ENCODE measurements around the gene SLC30A2. TPM values are rescaled to one million over a fixed set of nuclear protein-coding genes. Genes with fewer than 3 reads are reported as not detected.

Gene SLC30A2
- total RNA-seq, 1 experiment from 2014 or later: not detected

- H3K4me2 ChIP-seq (ENCODE audit: low read length): no peak overlapping the region
- ChIA-PET RAD21 (ENCODE audit: low non-redundant PET in 1 of 2, low total read pairs in 2 of 2, uncharacterized antibody in 2 of 2, unreplicated experiment in 2 of 2) (no interaction called here), CTCF (no interaction called here), POLR2A (no interaction called here)
- ATAC-seq: no peak
- BruUV-seq (replicated peaks): no TSS peak
- H3K79me2 ChIP-seq (ENCODE audit: insufficient read depth, low read length): no peaks in the 10 kb centered on the region
- H3K27ac ChIP-seq (ENCODE audit: low read depth, low read length): no peak overlapping the region
- TF ChIP-seq RAD21 (IDR thresholded peaks at IDR 0.05; ENCODE audit: low read depth): no peak
- no peak overlapping the region for H2AFZ ChIP-seq (ENCODE audit: low read depth, low read length, poor library complexity, severe bottlenecking)
- no peak overlapping the region for H3K9ac ChIP-seq (ENCODE audit: low read length)
- no peak overlapping the region for H3K4me3 ChIP-seq (replicated peaks in 1 of 2; ENCODE audit: low read depth in 1 of 2, low read length in 2 of 2)
- H4K20me1 ChIP-seq (ENCODE audit: insufficient read depth): no peaks in the 10 kb centered on the region
- intact Hi-C loops (cut with micrococcal nuclease): no loop called here
- no peaks in the 10 kb centered on the region for H3K9me2 ChIP-seq (ENCODE audit: insufficient read depth)
- H3K9me3 ChIP-seq (ENCODE audit: control insufficient read depth in 1 of 2, insufficient read depth in 1 of 2, low read depth in 1 of 2, low read length in 2 of 2): no peaks in the 10 kb centered on the region
- DNase-seq (ENCODE audit: low read depth, low spot score): no peak
- H3K27me3 ChIP-seq (ENCODE audit: insufficient read depth, low read length): no peaks in the 10 kb centered on the region
- H3K36me3 ChIP-seq (ENCODE audit: control insufficient read depth in 1 of 2, insufficient read depth in 2 of 2, low read length in 2 of 2): no peaks in the 10 kb centered on the region
- no peaks in the 10 kb centered on the region for H3K4me1 ChIP-seq (ENCODE audit: control insufficient read depth in 1 of 2, insufficient read depth in 2 of 2, low read length in 2 of 2)
These were observed 9.1 kb upstream of the SLC30A2 start for GRCh38 chr1:26055041-26055440.

DNA sequence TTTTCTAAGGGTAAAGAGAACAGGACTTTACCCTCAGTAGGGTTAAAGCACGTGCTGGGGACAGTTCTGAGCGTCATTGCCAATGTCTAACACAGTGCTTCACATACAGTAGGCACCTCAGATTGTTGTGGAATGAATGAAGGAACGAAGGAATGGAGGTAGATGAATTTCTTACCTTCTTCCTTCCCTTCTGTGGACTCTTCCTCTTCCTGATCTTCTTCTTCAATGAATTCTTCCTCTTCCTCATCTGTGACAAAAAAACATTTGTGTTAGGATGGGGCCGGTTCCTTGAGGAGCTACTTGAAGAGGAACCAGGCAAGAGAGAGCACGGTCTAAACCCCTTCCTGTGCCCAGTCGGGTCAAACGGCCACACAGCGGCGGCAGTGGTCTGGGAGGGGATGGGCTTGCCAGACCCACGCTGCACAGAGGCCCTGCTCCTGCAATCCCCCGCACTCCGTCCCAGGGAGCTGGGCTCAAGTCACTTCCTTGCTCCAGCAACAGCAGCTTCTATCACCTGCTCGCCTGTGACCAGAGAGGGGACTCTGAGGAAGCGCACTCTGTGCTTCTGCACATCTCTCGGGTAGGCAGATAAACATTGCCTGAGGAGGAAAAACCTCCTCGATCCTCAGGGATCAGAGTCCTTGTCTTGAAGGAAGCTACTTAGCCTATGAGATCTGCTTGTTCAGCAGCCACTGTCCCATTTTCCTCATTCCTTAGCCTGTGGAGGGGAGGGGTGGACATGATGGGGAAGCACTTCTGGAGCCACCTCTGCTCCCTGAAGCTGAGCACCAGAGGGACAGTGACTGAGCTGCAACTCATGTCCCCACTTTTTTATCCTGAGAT is 8.0 kb upstream of the SLC30A2 start:
- H3K27me3 ChIP-seq (ENCODE audit: insufficient read depth, low read length): no peaks in the 10 kb centered on the region
- CTCF ChIA-PET: no interaction called here
- H2AFZ ChIP-seq (ENCODE audit: low read depth, low read length, poor library complexity, severe bottlenecking): no peak overlapping the region
- H4K20me1 ChIP-seq (ENCODE audit: insufficient read depth): no peaks in the 10 kb centered on the region
- TF ChIP-seq RAD21 (IDR thresholded peaks at IDR 0.05; ENCODE audit: low read depth): no peak
- no peak for TF ChIP-seq ZFX (IDR thresholded peaks at IDR 0.05)
- no peak for TF ChIP-seq EZH2phosphoT487 (IDR thresholded peaks at IDR 0.05; ENCODE audit: borderline replicate concordance)
- TF ChIP-seq, protein P1, sequence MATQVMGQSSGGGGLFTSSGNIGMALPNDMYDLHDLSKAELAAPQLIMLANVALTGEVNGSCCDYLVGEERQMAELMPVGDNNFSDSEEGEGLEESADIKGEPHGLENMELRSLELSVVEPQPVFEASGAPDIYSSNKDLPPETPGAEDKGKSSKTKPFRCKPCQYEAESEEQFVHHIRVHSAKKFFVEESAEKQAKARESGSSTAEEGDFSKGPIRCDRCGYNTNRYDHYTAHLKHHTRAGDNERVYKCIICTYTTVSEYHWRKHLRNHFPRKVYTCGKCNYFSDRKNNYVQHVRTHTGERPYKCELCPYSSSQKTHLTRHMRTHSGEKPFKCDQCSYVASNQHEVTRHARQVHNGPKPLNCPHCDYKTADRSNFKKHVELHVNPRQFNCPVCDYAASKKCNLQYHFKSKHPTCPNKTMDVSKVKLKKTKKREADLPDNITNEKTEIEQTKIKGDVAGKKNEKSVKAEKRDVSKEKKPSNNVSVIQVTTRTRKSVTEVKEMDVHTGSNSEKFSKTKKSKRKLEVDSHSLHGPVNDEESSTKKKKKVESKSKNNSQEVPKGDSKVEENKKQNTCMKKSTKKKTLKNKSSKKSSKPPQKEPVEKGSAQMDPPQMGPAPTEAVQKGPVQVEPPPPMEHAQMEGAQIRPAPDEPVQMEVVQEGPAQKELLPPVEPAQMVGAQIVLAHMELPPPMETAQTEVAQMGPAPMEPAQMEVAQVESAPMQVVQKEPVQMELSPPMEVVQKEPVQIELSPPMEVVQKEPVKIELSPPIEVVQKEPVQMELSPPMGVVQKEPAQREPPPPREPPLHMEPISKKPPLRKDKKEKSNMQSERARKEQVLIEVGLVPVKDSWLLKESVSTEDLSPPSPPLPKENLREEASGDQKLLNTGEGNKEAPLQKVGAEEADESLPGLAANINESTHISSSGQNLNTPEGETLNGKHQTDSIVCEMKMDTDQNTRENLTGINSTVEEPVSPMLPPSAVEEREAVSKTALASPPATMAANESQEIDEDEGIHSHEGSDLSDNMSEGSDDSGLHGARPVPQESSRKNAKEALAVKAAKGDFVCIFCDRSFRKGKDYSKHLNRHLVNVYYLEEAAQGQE (IDR thresholded peaks at IDR 0.05; ENCODE audit: low read depth): no peak
- no peak for TF ChIP-seq EZH2 (IDR thresholded peaks at IDR 0.05)
- TF ChIP-seq CEBPB (IDR thresholded peaks at IDR 0.05; ENCODE audit: low read depth): no peak
- TF ChIP-seq TCF7L2 (IDR thresholded peaks at IDR 0.05; ENCODE audit: borderline replicate concordance, extremely low read depth, insufficient read depth, insufficient read length): no peak
- no peak for TF ChIP-seq JUND (IDR thresholded peaks at IDR 0.05)
- TF ChIP-seq EGR1 (IDR thresholded peaks at IDR 0.05; ENCODE audit: low read depth): no peak
- no peak for TF ChIP-seq SP1 (IDR thresholded peaks at IDR 0.05; ENCODE audit: low read depth)
- TF ChIP-seq SRF (IDR thresholded peaks at IDR 0.05; ENCODE audit: low read depth): no peak
- no peak for TF ChIP-seq CBX3 (IDR thresholded peaks at IDR 0.05; ENCODE audit: low read depth)
- H3K4me3 ChIP-seq (replicated peaks in 1 of 2; ENCODE audit: low read depth in 1 of 2, low read length in 2 of 2): no peak overlapping the region
- no peaks in the 10 kb centered on the region for H3K9me2 ChIP-seq (ENCODE audit: insufficient read depth)
- no peak overlapping the region for H3K27ac ChIP-seq (ENCODE audit: low read depth, low read length)
- H3K4me2 ChIP-seq (ENCODE audit: low read length): no peak overlapping the region
- RAD21 ChIA-PET (ENCODE audit: low non-redundant PET in 1 of 2, low total read pairs in 2 of 2, uncharacterized antibody in 2 of 2, unreplicated experiment in 2 of 2): no interaction called here
- H3K4me1 ChIP-seq (ENCODE audit: control insufficient read depth in 1 of 2, insufficient read depth in 2 of 2, low read length in 2 of 2): no peaks in the 10 kb centered on the region
- POLR2A ChIA-PET: no interaction called here
- DNase-seq (ENCODE audit: low read depth, low spot score) (no peak), ATAC-seq (no peak)
- H3K9me3 ChIP-seq (ENCODE audit: control insufficient read depth in 1 of 2, insufficient read depth in 1 of 2, low read depth in 1 of 2, low read length in 2 of 2): no peaks in the 10 kb centered on the region
- H3K36me3 ChIP-seq (ENCODE audit: control insufficient read depth in 1 of 2, insufficient read depth in 2 of 2, low read length in 2 of 2): no peaks in the 10 kb centered on the region
- intact Hi-C loops (cut with micrococcal nuclease): no loop called here
- BruUV-seq (replicated peaks): no TSS peak
- H3K79me2 ChIP-seq (ENCODE audit: insufficient read depth, low read length): no peaks in the 10 kb centered on the region
- H3K9ac ChIP-seq (ENCODE audit: low read length): no peak overlapping the region
